IPS-15b (cell line): ENCODE data around the gene HDAC3.

Experiments used
- H3K27me3 ChIP-seq: one replicate; pipeline ENCODE4 v1.6.1; 2013; ENCODE audit warnings: low read length; ENCODE audit not compliant: control insufficient read depth, insufficient read depth
- H3K36me3 ChIP-seq: one replicate; pipeline ENCODE4 v1.6.1; 2013; ENCODE audit warnings: low read length; ENCODE audit not compliant: control insufficient read depth, insufficient read depth
- H3K4me1 ChIP-seq: one replicate; pipeline ENCODE4 v1.6.1; 2013; ENCODE audit warnings: mild to moderate bottlenecking, low read length; ENCODE audit not compliant: control insufficient read depth, insufficient read depth
- H3K4me3 ChIP-seq: one replicate; pipeline ENCODE4 v1.5.1; 2013; ENCODE audit warnings: low read depth, low read length
- H3K9ac ChIP-seq: one replicate; pipeline ENCODE4 v1.6.1; 2013; ENCODE audit warnings: low read depth, mild to moderate bottlenecking, low read length
- H3K9me3 ChIP-seq: one replicate; pipeline ENCODE4 v1.6.1; 2013; ENCODE audit warnings: mild to moderate bottlenecking, low read length; ENCODE audit not compliant: control insufficient read depth, insufficient read depth

The HDAC3 gene

GRCh38 chr5:141672841-141673813 is 36.5 kb upstream of the HDAC3 start:
- H3K9me3 ChIP-seq = no peaks in the 10 kb centered on the region
- H3K4me3 ChIP-seq = no peak overlapping the region
- H3K36me3 ChIP-seq = peaks cover 14% of the 10 kb centered on the region
- peaks cover 20% of the 10 kb centered on the region for H3K4me1 ChIP-seq
- no peaks in the 10 kb centered on the region for H3K27me3 ChIP-seq
- H3K9ac ChIP-seq = no peak overlapping the region

- H3K9ac ChIP-seq = no peak overlapping the region
- no peaks in the 10 kb centered on the region for H3K27me3 ChIP-seq
- no peak overlapping the region for H3K4me3 ChIP-seq
- no peaks in the 10 kb centered on the region for H3K9me3 ChIP-seq
- H3K4me1 ChIP-seq = peaks cover 20% of the 10 kb centered on the region
- peaks cover 11% of the 10 kb centered on the region for H3K36me3 ChIP-seq
Observed at GRCh38 chr5:141672071-141672840, 35.6 kb upstream of the HDAC3 start.

- Histone ChIP-seq H3K9ac (no peak overlapping the region), H3K27me3 (no peaks in the 10 kb centered on the region), H3K36me3 (peaks cover 11% of the 10 kb centered on the region), H3K4me1 (peaks cover 12% of the 10 kb centered on the region), H3K9me3 (no peaks in the 10 kb centered on the region), H3K4me3 (no peak overlapping the region)
Observed at GRCh38 chr5:141669520-141669919, 32.9 kb upstream of the HDAC3 start.

- Histone ChIP-seq H3K9ac (no peak overlapping the region), H3K36me3 (peaks cover 11% of the 10 kb centered on the region), H3K4me3 (no peak overlapping the region), H3K9me3 (no peaks in the 10 kb centered on the region), H3K4me1 (peaks cover 9% of the 10 kb centered on the region), H3K27me3 (no peaks in the 10 kb centered on the region)
Observed at GRCh38 chr5:141668601-141669265, 32.1 kb upstream of the HDAC3 start.

- Histone ChIP-seq H3K27me3 (no peaks in the 10 kb centered on the region), H3K4me3 (no peak overlapping the region), H3K9ac (no peak overlapping the region), H3K36me3 (peaks cover 3% of the 10 kb centered on the region), H3K4me1 (no peaks in the 10 kb centered on the region), H3K9me3 (no peaks in the 10 kb centered on the region)
Observed at GRCh38 chr5:141665995-141666940, 29.6 kb upstream of the HDAC3 start.

- no peak overlapping the region for H3K9ac ChIP-seq
- no peaks in the 10 kb centered on the region for H3K9me3 ChIP-seq
- no peak overlapping the region for H3K4me3 ChIP-seq
- no peaks in the 10 kb centered on the region for H3K27me3 ChIP-seq
- H3K36me3 ChIP-seq = peaks cover 3% of the 10 kb centered on the region
- H3K4me1 ChIP-seq = no peaks in the 10 kb centered on the region
Observed at GRCh38 chr5:141664733-141665461, 28.2 kb upstream of the HDAC3 start.

- Histone ChIP-seq H3K27me3 (no peaks in the 10 kb centered on the region), H3K4me1 (no peaks in the 10 kb centered on the region), H3K9me3 (no peaks in the 10 kb centered on the region), H3K36me3 (peaks cover 3% of the 10 kb centered on the region), H3K4me3 (no peak overlapping the region), H3K9ac (no peak overlapping the region)
Observed at GRCh38 chr5:141663506-141663905, 26.9 kb upstream of the HDAC3 start.

- no peaks in the 10 kb centered on the region for H3K4me1 ChIP-seq
- H3K9me3 ChIP-seq = no peaks in the 10 kb centered on the region
- no peak overlapping the region for H3K4me3 ChIP-seq
- no peaks in the 10 kb centered on the region for H3K27me3 ChIP-seq
- peaks cover 3% of the 10 kb centered on the region for H3K36me3 ChIP-seq
- no peak overlapping the region for H3K9ac ChIP-seq
Observed at GRCh38 chr5:141662028-141662427, 25.4 kb upstream of the HDAC3 start.

GRCh38 chr5:141657937-141658545 is 21.4 kb upstream of the HDAC3 start:
- H3K9ac ChIP-seq = no peak overlapping the region
- H3K4me1 ChIP-seq = no peaks in the 10 kb centered on the region
- no peak overlapping the region for H3K4me3 ChIP-seq
- H3K27me3 ChIP-seq = no peaks in the 10 kb centered on the region
- H3K9me3 ChIP-seq = no peaks in the 10 kb centered on the region
- H3K36me3 ChIP-seq = peaks cover 18% of the 10 kb centered on the region

GRCh38 chr5:141657404-141657803 is 20.8 kb upstream of the HDAC3 start:
- Histone ChIP-seq H3K36me3 (peaks cover 18% of the 10 kb centered on the region), H3K9ac (no peak overlapping the region), H3K27me3 (no peaks in the 10 kb centered on the region), H3K9me3 (no peaks in the 10 kb centered on the region), H3K4me1 (no peaks in the 10 kb centered on the region), H3K4me3 (no peak overlapping the region)
